CD4-positive, alpha-beta T cell treated with Interleukin-17A for 4 hours (primary cell): ENCODE data around the gene CTSW.

Experiments used
- DNase-seq: peaks from one replicate; pipeline ENCODE4 v3.0.0-alpha.2; 2020; ENCODE audit warnings: mixed read lengths

The CTSW gene

DNA sequence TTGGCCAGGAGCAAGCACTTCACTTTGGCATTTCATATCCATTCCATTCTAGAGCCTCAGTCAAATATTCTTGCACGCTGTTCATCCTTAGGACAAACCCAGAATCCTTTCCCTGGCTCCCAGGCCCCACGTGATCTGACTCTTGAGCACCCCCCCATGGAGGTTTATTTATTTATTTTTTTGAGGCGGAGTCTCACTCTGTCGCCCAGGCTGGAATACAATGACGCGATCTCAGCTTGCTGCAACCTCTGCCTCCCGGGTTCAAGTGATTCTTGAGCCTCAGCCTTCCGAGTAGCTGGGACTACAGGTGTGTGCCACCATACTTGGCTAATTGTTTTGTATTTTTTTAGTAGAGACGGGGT is 52.9 kb downstream of the CTSW start:
- DNase-seq, result no peak
